DOHH2 (cell line): ENCODE data around the gene PPP6R3.

Experiments used
- H3F3A ChIP-seq: fragments of 200-600 bp; sonication (generic), shearing (Covaris generic); 2 replicates; pipeline ENCODE4 v1.6.0; 2016; ENCODE audit warnings: antibody characterized with exemption, mild to moderate bottlenecking; ENCODE audit not compliant: control insufficient read depth, insufficient read depth
- H3K27ac ChIP-seq: fragments of 200-600 bp; sonication (generic); 2 replicates; pipeline ENCODE4 v1.5.1; 2014; ENCODE audit warnings: low read depth, mild to moderate bottlenecking, low read length, moderate library complexity
- H3K27me3 ChIP-seq: fragments of 200-600 bp; sonication (generic); 2 replicates; pipeline ENCODE4 v1.6.1; 2014; ENCODE audit warnings: mild to moderate bottlenecking, low read length, mixed read lengths; ENCODE audit not compliant: control insufficient read depth
- H3K36me3 ChIP-seq: fragments of 200-600 bp; sonication (generic); 2 replicates; pipeline ENCODE4 v1.6.1; 2014; ENCODE audit warnings: mild to moderate bottlenecking, low read length, moderate library complexity, mixed read lengths; ENCODE audit not compliant: control insufficient read depth
- H3K4me1 ChIP-seq: fragments of 200-600 bp; sonication (generic); 2 replicates; pipeline ENCODE4 v1.6.1; 2014; ENCODE audit warnings: mild to moderate bottlenecking, low read length, mixed read lengths; ENCODE audit not compliant: control insufficient read depth
- H3K4me2 ChIP-seq: fragments of 200-600 bp; sonication (generic); 2 replicates; pipeline ENCODE4 v1.6.0; 2014; ENCODE audit warnings: mild to moderate bottlenecking, low read length, moderate library complexity
- H3K4me3 ChIP-seq: fragments of 200-600 bp; sonication (generic); 2 replicates; pipeline ENCODE4 v1.5.1; 2014; ENCODE audit warnings: mild to moderate bottlenecking, low read length, mixed read lengths
- H3K79me2 ChIP-seq: fragments of 200-600 bp; sonication (generic); 2 replicates; pipeline ENCODE4 v1.6.1; 2014; ENCODE audit warnings: mild to moderate bottlenecking, low read length, mixed read lengths; ENCODE audit not compliant: control insufficient read depth
- H3K9me2 ChIP-seq: fragments of 200-600 bp; sonication (generic); replicated peaks from 2 replicates; pipeline ENCODE4 v1.6.1; 2014; ENCODE audit warnings: mild to moderate bottlenecking, low read length, mixed read lengths; ENCODE audit not compliant: control insufficient read depth
- H3K9me3 ChIP-seq: fragments of 200-600 bp; sonication (generic); 2 replicates; pipeline ENCODE4 v1.6.1; 2014; ENCODE audit warnings: antibody characterized with exemption, low read length, mixed read lengths; ENCODE audit not compliant: control insufficient read depth, insufficient read depth
- H4K20me1 ChIP-seq: fragments of 200-600 bp; sonication (generic); 2 replicates; pipeline ENCODE4 v1.6.0; 2014; ENCODE audit warnings: low read depth, mild to moderate bottlenecking, antibody characterized with exemption, low read length, moderate library complexity; ENCODE audit not compliant: control insufficient read depth, insufficient read depth
- EZH2phosphoT487 ChIP-seq: fragments of 200-600 bp; sonication (generic); IDR thresholded peaks from 2 replicates; pipeline ENCODE4 v1.6.1; 2017; ENCODE audit warnings: borderline replicate concordance, mild to moderate bottlenecking, antibody characterized with exemption, low read length, moderate library complexity, mixed read lengths
- TF ChIP-seq, protein P1 (sequence below): fragments of 200-600 bp; sonication (generic); IDR thresholded peaks from one replicate; pipeline ENCODE4 v1.5.1; 2014; ENCODE audit warnings: antibody characterized with exemption, mild to moderate bottlenecking, low read depth, low read length; ENCODE audit not compliant: poor library complexity, severe bottlenecking

PPP6R3 gene

DNA sequence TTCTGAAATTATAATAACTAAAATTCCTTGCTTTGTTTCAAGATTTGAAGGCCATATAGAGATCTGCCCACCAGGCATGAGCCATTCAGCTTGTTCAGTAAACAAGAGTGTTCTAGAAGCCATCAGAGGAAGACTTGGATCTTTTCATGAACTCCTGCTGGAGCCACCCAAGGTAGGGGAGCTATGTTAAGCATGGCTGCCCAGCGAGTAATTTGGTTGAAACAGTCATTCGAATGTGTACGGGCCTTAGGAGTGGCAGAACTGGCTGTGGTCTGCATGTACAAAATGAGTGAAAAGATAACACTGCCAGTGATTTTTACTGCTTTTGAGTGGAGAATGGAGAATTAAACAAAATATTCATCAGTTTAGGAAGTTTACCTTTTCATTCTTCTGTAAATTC is 103.7 kb downstream of the PPP6R3 start:
- Histone ChIP-seq H4K20me1 (0 out of 2 replicates have a peak, but pooled peaks cover 4% of the 10 kb centered on the region), H3F3A (no peaks in the 10 kb centered on the region; the same call in 1 of the 2 replicates), H3K27me3 (no peaks in the 10 kb centered on the region), H3K4me3 (no peak overlapping the region), H3K9me2 (no peaks in the 10 kb centered on the region), H3K4me1 (no peaks in the 10 kb centered on the region), H3K79me2 (peaks cover 14% of the 10 kb centered on the region), H3K27ac (no peak overlapping the region), H3K9me3 (no peaks in the 10 kb centered on the region), H3K4me2 (no peak overlapping the region), H3K36me3 (peaks cover 81% of the 10 kb centered on the region)
- TF ChIP-seq, protein P1, sequence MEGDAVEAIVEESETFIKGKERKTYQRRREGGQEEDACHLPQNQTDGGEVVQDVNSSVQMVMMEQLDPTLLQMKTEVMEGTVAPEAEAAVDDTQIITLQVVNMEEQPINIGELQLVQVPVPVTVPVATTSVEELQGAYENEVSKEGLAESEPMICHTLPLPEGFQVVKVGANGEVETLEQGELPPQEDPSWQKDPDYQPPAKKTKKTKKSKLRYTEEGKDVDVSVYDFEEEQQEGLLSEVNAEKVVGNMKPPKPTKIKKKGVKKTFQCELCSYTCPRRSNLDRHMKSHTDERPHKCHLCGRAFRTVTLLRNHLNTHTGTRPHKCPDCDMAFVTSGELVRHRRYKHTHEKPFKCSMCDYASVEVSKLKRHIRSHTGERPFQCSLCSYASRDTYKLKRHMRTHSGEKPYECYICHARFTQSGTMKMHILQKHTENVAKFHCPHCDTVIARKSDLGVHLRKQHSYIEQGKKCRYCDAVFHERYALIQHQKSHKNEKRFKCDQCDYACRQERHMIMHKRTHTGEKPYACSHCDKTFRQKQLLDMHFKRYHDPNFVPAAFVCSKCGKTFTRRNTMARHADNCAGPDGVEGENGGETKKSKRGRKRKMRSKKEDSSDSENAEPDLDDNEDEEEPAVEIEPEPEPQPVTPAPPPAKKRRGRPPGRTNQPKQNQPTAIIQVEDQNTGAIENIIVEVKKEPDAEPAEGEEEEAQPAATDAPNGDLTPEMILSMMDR: no peak
- no peak for TF ChIP-seq EZH2phosphoT487

DNA sequence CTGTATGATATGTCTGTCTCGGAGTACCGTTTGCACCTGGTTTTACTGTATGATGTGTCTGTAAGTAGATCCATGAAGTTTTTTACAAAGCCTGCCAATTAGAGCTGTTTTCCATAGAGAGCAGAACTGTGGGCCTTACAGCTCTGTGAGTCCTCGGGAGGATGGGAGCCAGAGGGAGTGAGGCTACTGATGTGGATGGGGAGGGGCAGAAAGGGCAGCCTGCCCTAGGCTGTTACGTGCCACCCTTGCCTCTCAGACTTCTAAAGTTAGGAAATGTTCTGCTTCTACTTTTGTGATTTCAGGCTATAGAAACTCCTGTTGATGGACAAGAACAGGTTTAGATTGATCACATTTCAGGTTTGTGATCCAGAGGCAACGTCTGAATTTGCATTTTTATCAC is 105.2 kb downstream of the PPP6R3 start:
- Histone ChIP-seq H3K4me1 (no peaks in the 10 kb centered on the region), H3K27ac (no peak overlapping the region), H3K36me3 (peaks cover 86% of the 10 kb centered on the region), H3K9me2 (no peaks in the 10 kb centered on the region), H4K20me1 (0 out of 2 replicates have a peak, but pooled peaks cover 6% of the 10 kb centered on the region), H3K4me3 (no peak overlapping the region), H3F3A (no peaks in the 10 kb centered on the region; the same call in 1 of the 2 replicates), H3K79me2 (peaks cover 10% of the 10 kb centered on the region), H3K27me3 (no peaks in the 10 kb centered on the region), H3K9me3 (no peaks in the 10 kb centered on the region), H3K4me2 (no peak overlapping the region)
- TF ChIP-seq, protein P1: no peak
- no peak for TF ChIP-seq EZH2phosphoT487

DNA sequence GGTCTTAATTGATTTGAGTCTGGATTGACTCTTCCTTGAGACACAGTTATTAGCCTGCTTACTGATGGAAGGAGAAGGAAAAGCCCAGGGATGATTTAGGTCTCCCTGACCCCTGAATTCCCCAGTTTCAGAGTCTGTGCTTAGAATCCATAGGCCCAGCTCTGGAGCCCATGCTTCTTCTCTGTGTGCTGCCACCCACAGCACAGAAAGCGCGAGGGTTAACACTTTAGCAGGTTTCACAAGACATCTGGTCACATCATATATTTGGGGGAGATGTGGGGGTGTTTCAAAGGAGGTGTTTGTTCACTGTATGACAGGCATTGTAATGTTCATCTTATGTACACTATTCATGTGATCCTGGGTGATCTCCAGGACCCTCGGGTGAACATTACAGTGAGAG is 107.0 kb downstream of the PPP6R3 start:
- H3K4me2 ChIP-seq: no peak overlapping the region
- H3K27ac ChIP-seq: no peak overlapping the region
- TF ChIP-seq, protein P1: no peak
- no peak for TF ChIP-seq EZH2phosphoT487
- no peaks in the 10 kb centered on the region for H3K27me3 ChIP-seq
- H3K36me3 ChIP-seq: peaks cover 90% of the 10 kb centered on the region
- no peaks in the 10 kb centered on the region for H3K9me3 ChIP-seq
- 0 out of 2 replicates have a peak, but pooled peaks cover 6% of the 10 kb centered on the region for H4K20me1 ChIP-seq
- peaks cover 13% of the 10 kb centered on the region for H3K79me2 ChIP-seq
- H3K4me3 ChIP-seq: no peak overlapping the region
- no peaks in the 10 kb centered on the region for H3K9me2 ChIP-seq
- H3F3A ChIP-seq: no peaks in the 10 kb centered on the region; the same call in 1 of the 2 replicates
- H3K4me1 ChIP-seq: no peaks in the 10 kb centered on the region

DNA sequence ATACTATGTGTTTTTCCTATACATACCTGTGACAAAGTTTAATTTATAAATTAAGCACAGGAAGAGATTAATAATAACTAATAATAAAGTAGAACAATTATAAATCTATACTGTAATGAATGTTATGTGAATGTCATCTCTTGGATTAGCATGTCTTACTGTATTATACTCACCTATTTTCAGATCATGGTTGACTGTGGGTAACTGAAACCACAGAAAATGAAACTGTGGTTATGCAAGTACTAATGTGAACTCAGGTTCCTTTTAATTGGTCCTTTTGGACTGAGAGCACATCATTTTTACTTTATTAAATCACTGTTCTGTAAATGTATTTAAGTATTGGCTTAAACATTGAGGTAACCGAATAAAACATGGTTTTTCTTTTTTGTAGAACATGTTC is 108.8 kb downstream of the PPP6R3 start:
- no peaks in the 10 kb centered on the region for H3K4me1 ChIP-seq
- H3K4me2 ChIP-seq: no peak overlapping the region
- peaks cover 90% of the 10 kb centered on the region for H3K36me3 ChIP-seq
- no peak overlapping the region for H3K27ac ChIP-seq
- peaks cover 10% of the 10 kb centered on the region for H3K79me2 ChIP-seq
- TF ChIP-seq, protein P1: no peak
- TF ChIP-seq EZH2phosphoT487: no peak
- no peak overlapping the region for H3K4me3 ChIP-seq
- H3F3A ChIP-seq: no peaks in the 10 kb centered on the region; the same call in 1 of the 2 replicates
- no peaks in the 10 kb centered on the region for H3K9me3 ChIP-seq
- 0 out of 2 replicates have a peak, but pooled peaks cover 6% of the 10 kb centered on the region for H4K20me1 ChIP-seq
- no peaks in the 10 kb centered on the region for H3K27me3 ChIP-seq
- H3K9me2 ChIP-seq: no peaks in the 10 kb centered on the region
